IPS DF 6.9 (cell line): ENCODE results near the gene VSTM2A.
"Not testable (repeated sequence)": the region's sequence is repeated elsewhere in the genome, so short reads cannot be mapped to it uniquely, and the experiment has no call there.

Source experiments
- DNase-seq: peaks from one replicate; pipeline ENCODE4 v3.0.0-alpha.2; 2013; ENCODE audit warnings: low read depth, low spot score
- H3K27ac ChIP-seq: one replicate; pipeline ENCODE4 v1.5.1; 2013; ENCODE audit warnings: low read length, control low read depth
- H3K27me3 ChIP-seq: 2 replicates; pipeline ENCODE4 v1.6.1; 2013; ENCODE audit warnings: mild to moderate bottlenecking, low read length; ENCODE audit not compliant: control insufficient read depth, insufficient read depth
- H3K36me3 ChIP-seq: 2 replicates; pipeline ENCODE4 v1.6.1; 2013; ENCODE audit warnings: low read length; ENCODE audit not compliant: control insufficient read depth, insufficient read depth
- H3K4me1 ChIP-seq: 2 replicates; pipeline ENCODE4 v1.6.1; 2013; ENCODE audit warnings: low read length; ENCODE audit not compliant: control insufficient read depth, insufficient read depth
- H3K4me3 ChIP-seq: 2 replicates; pipeline ENCODE4 v1.5.1; 2013; ENCODE audit warnings: mild to moderate bottlenecking, low read length
- H3K9me3 ChIP-seq: 2 replicates; pipeline ENCODE4 v1.6.1; 2013; ENCODE audit warnings: low read length, inconsistent platforms; ENCODE audit not compliant: control insufficient read depth, insufficient read depth
- WGBS: extraction: QIAGEN DNeasy Blood & Tissue Kit; methylation state at CpG from one replicate; pipeline ENCODE4 v1.1.7; 2013; ENCODE audit warnings: mixed read lengths, missing lambda C conversion rate; ENCODE audit not compliant: insufficient read length, insufficient coverage; 5-methylcytosine and 5-hydroxymethylcytosine counted together

Gene VSTM2A, protein sequence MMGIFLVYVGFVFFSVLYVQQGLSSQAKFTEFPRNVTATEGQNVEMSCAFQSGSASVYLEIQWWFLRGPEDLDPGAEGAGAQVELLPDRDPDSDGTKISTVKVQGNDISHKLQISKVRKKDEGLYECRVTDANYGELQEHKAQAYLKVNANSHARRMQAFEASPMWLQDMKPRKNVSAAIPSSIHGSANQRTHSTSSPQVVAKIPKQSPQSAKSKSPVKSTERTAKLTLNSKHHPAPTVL

DNA sequence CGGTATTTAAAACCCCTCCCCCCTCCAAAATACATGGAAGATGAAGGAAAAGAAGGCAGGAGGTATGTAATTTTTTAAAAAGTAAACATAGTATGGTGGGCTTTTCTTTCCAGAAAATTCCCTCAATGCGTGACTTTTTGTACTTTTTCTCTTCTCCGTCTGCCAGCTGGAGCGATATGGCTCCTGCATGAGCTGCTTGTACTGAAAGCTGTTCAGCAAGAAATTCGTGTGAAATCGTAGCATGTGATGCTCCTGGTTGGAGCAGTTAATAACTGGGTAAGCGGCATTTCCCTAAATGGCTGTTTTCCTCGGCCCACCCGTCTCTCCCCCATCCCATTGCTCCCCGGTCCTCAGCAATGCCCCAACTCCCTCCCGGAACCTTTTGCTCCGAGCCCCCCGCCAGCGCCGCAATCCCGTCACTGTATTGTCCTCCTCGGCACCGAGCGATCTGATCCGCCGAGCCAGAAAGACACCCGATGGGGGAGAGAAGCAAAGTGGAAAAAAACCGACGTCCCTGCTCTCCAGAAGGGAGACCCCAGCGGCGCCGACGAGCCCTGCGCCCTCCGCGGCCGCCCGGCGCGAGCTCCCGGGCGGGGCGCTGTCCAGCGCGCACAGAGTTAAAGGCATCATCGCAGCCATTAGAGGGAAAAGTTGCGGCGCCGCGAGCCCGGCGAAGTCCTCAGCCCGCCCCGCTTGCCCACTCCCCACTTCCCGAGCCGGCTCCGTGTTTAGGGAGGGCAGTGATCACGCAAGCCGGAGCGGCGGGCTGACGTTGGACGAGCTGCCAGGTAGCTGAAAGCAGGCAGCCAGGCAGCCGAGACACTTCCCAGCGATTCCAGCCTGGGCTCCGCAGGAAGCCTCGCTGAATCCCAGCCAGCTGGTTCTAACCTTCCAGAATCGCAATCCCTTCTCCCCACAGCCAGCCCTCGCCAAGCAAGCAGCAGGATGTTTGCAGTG, at the start of gene VSTM2A:
Gene VSTM2A (plus strand): TSS at position 707 of the 957 bp plus-strand sequence. CDS start 356 bp downstream, outside the sequence.
- 0 out of 2 replicates have a peak, but pooled peaks cover 4% of the 10 kb centered on the region for H3K4me1 ChIP-seq
- no peaks in the 10 kb centered on the region for H3K36me3 ChIP-seq
- H3K4me3 ChIP-seq, result peak within 1 kb of the TSS; percentile 63; the same call in 1 of the 2 replicates
- no peaks in the 10 kb centered on the region for H3K9me3 ChIP-seq
- H3K27me3 ChIP-seq, result peaks cover 24% of the 10 kb centered on the region
- WGBS, result no CpG with 5 or more reads among the region's 64 CpGs
- no peak within 1 kb of the TSS for H3K27ac ChIP-seq
- DNase-seq, result no peak

DNA sequence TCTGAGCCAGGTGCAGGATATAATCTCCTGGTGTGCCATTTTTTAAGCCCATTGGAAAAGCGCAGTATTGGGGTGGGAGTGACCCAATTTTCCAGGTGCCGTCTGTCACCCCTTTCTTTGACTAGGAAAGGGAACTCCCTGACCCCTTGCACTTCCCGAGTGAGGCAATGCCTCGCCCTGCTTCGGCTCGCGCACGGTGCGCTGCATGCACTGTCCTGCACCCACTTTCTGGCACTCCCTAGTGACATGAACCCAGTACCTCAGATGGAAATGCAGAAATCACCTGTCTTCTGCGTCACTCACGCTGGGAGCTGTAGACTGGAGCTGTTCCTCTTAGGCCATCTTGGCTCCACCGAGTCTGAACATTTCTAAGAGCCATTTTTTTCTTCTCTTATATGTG, 37.6 kb upstream of the VSTM2A start:
- not testable (repeated sequence) for H3K36me3 ChIP-seq, H3K9me3 ChIP-seq, H3K4me3 ChIP-seq, H3K27ac ChIP-seq, DNase-seq, H3K27me3 ChIP-seq, H3K4me1 ChIP-seq
- WGBS, result no CpG with 5 or more reads among the region's 12 CpGs

DNA sequence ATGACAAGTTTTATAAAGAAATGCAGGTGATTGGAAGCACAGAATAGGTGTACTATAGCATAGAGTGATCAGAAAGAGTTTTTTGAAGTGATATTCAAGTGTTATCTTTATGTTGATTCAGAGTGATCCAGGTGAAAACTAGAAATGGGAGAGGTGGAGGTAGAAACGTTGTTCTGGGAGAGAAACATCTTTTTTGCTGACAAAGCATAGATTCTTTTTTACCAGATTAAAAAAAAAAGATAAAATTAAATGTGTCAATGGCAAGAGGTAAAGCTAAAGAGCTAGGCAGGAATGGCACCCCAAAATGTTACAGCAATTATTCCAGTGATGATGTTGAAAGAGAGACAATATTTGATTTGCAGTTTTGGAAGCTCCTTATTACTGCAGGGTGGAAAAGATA, 12.6 kb upstream of the VSTM2A start:
- Histone ChIP-seq H3K27me3 (no peaks in the 10 kb centered on the region), H3K27ac (no peak overlapping the region), H3K4me3 (no peak overlapping the region), H3K9me3 (no peaks in the 10 kb centered on the region), H3K4me1 (no peaks in the 10 kb centered on the region), H3K36me3 (no peaks in the 10 kb centered on the region)
- no peak for DNase-seq
- no CpG with 5 or more reads among the region's 1 CpG for WGBS

DNA sequence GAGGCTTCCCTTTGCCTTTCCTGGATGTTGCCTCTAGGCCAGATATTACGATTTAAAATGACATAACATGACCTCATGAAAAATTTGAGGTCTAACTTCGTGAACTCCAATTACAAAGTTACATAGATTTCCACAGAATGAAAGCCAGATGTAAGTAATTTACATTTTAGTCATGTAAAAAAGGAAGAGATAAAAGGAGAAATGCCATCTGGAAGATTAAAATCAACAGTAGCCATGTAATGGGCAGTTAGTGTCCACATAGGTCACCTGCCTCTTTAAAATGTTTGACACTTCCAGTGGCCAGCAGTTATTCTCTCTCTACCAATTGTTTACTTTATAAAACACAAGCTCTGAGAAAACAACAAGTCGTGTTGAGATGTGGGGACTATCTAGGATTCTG, 4.1 kb upstream of the VSTM2A start:
- WGBS, result no CpG with 5 or more reads among the region's 3 CpGs

DNA sequence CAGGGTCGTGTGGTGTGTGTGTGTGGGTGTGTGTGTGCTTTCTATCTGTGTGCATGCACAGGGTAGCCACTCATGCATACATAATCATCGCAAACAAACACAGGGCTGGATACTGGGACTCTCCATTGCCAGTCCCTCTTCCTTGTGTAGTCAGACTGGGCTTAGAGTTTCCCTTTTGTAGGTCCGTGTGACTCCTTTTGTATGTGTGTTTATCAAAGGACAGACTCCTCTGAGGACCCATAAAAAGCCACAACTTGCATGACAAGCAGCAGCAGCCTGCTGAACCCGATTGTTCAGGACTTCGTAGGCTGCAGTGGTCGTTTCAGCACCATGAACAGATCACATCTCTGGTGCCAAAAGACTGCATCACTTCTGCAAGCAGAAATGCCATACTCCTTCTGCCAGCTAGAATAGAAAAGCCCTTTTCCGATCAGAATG, 895 bp downstream of the VSTM2A start:
- no peak overlapping the region for H3K4me3 ChIP-seq
- no peak for DNase-seq

More for the DNA sequence above, 4.1 kb upstream of the VSTM2A start:
- H3K4me3 ChIP-seq, result no peak overlapping the region
- peaks cover 5% of the 10 kb centered on the region for H3K27me3 ChIP-seq
- no peak for DNase-seq
- no peaks in the 10 kb centered on the region for H3K9me3 ChIP-seq
- no peaks in the 10 kb centered on the region for H3K36me3 ChIP-seq
- 0 out of 2 replicates have a peak, but pooled peaks cover 3% of the 10 kb centered on the region for H3K4me1 ChIP-seq
- H3K27ac ChIP-seq, result no peak overlapping the region

DNA sequence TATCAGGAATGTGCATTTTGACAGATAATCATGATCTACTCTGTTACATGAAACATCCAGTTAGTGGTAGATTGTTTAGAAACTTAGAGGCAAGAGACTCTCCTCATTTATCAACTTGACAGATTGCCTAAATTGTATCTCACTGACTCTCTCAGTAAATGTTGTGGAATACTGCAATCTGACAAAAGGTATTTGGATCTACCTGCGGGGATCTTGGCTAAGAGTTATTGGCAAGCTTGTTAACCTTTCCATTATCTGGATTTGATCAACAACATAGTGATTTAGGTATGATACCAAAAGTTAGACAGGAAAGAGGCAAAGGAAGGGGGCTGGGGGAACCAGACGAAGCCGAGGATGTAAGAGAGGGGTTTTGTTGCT, 2.0 kb downstream of the VSTM2A start:
- H3K36me3 ChIP-seq, result no peaks in the 10 kb centered on the region
- WGBS, result no CpG with 5 or more reads among the region's 3 CpGs
- H3K27ac ChIP-seq, result no peak overlapping the region
- H3K27me3 ChIP-seq, result peaks cover 24% of the 10 kb centered on the region
- 0 out of 2 replicates have a peak, but pooled peaks cover 4% of the 10 kb centered on the region for H3K4me1 ChIP-seq
- DNase-seq, result no peak
- no peaks in the 10 kb centered on the region for H3K9me3 ChIP-seq
- H3K4me3 ChIP-seq, result no peak overlapping the region

More for the DNA sequence above, 895 bp downstream of the VSTM2A start:
- Histone ChIP-seq H3K4me1 (0 out of 2 replicates have a peak, but pooled peaks cover 4% of the 10 kb centered on the region), H3K36me3 (no peaks in the 10 kb centered on the region), H3K27me3 (peaks cover 24% of the 10 kb centered on the region), H3K27ac (no peak overlapping the region), H3K9me3 (no peaks in the 10 kb centered on the region)
- no CpG with 5 or more reads among the region's 7 CpGs for WGBS

DNA sequence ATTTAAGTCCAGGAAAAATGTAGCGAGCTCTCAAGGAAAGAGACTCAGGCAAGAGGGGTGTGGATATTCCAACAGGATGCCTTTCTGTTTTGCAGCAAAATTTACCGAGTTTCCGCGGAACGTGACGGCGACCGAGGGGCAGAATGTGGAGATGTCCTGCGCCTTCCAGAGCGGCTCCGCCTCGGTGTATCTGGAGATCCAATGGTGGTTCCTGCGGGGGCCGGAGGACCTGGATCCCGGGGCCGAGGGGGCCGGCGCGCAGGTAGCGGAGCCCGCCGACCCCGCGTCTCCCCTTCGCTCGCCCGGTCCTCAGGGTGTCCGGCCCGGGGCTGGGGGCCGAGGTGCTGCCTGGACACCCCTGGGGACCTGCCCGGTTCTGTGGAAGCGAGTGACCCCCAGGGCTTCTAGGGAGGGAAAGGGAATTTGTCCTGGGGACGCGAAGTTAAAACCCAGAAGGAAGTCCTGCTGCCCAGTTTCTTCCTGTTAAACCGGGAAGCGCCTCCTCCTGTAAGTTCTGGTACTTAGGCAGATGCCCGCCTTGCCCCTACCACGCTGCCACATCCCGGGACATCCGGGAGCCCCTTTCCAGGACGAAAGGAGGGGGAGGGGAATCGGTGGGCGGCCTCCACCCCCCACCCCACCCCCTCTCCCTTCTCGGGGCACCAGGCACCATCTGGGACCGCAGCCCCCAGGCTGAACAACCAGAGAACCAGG, 2.5 kb downstream of the VSTM2A start:
- H3K4me3 ChIP-seq, result peak overlapping the region; percentile 71; the same call in 1 of the 2 replicates
- 0 out of 2 replicates have a peak, but pooled peaks cover 4% of the 10 kb centered on the region for H3K4me1 ChIP-seq
- peaks cover 24% of the 10 kb centered on the region for H3K27me3 ChIP-seq
- no peak for DNase-seq
- H3K27ac ChIP-seq, result no peak overlapping the region
- WGBS, result no CpG with 5 or more reads among the region's 45 CpGs
- H3K36me3 ChIP-seq, result no peaks in the 10 kb centered on the region
- no peaks in the 10 kb centered on the region for H3K9me3 ChIP-seq

DNA sequence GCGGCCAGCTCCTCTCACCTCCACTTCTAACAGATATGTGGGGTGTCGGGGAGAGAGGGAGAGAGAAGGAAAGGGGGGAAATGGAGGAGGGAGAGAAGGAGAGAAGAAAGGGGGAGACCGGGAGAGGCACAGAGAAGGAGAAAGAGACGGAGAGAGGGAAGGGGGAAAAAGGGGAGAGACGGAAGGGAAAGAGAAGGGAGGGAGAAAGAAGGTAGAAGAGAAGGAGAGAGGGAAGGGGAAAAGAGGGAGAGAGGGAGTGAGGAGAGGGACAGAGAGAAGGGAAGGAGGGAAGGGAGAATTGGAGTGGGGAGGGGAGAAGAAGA, 3.0 kb downstream of the VSTM2A start:
- H3K4me3 ChIP-seq, result peak overlapping the region; percentile 71; the same call in 1 of the 2 replicates
- WGBS, result no CpG with 5 or more reads among the region's 5 CpGs

DNA sequence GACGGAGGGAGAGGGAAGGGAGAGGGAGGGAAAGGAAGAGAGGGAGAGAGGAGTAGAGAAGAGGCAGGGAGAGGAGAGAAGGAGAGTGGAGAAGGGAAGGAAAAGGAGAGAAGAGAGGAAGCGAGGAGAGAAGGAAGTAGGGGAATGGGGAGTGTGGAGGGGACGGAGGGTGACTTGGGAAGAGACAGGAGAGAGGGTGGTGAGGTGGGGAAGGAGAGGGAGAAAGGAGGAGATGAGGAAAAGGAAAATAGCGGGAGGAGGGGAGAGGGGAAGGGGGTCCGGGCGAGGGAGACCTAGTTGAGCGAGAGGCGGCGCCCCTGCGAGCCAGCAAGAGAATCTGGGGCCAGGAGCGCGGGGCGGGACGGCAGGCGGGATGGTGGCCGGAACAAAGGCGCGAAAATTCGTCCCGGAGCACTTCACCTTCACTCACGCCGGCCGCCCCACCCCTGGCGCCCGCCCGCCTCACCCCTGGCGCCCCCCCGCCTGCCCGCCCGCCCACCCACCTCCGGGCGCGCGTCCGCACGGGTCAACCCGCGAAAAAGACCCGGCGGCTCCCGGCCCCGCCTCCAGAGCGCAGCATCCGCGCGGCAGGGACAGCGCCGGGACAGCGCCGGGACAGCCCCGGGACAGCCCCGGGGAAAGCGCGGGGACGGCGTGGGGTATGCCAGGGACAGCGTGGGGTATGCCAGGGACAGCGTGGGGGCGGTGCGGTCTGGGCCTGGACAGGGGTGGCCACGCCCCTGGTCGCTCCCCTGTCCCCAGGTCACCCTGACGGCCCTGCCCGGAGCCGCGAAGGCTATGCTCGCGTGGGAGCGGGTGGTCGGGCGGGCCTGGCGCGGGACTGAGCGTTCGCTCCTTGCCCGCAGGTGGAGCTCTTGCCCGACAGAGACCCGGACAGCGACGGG, 4.2 kb downstream of the VSTM2A start:
- 0 out of 2 replicates have a peak, but pooled peaks cover 4% of the 10 kb centered on the region for H3K4me1 ChIP-seq
- peak overlapping the region; percentile 93; the same call in 1 of the 2 replicates for H3K4me3 ChIP-seq

More for the DNA sequence above, 3.0 kb downstream of the VSTM2A start:
- 0 out of 2 replicates have a peak, but pooled peaks cover 4% of the 10 kb centered on the region for H3K4me1 ChIP-seq
- no peaks in the 10 kb centered on the region for H3K9me3 ChIP-seq
- H3K36me3 ChIP-seq, result no peaks in the 10 kb centered on the region
- H3K27ac ChIP-seq, result no peak overlapping the region
- no peak for DNase-seq
- H3K27me3 ChIP-seq, result peaks cover 24% of the 10 kb centered on the region

More for the DNA sequence above, 4.2 kb downstream of the VSTM2A start:
- H3K36me3 ChIP-seq, result no peaks in the 10 kb centered on the region
- H3K9me3 ChIP-seq, result no peaks in the 10 kb centered on the region
- H3K27me3 ChIP-seq, result peaks cover 24% of the 10 kb centered on the region
- WGBS, result 100% methylated on average over 2 of the region's 80 CpGs
- DNase-seq, result no peak
- H3K27ac ChIP-seq, result no peak overlapping the region
